ENCODE results near the gene TOMM7. TPM values are rescaled to one million over a fixed set of nuclear protein-coding genes. Genes with fewer than 3 reads are reported as not detected.

Gene TOMM7
- total RNA-seq, 2 experiments from 2014 or later, result 189 to 195 TPM

DNA sequence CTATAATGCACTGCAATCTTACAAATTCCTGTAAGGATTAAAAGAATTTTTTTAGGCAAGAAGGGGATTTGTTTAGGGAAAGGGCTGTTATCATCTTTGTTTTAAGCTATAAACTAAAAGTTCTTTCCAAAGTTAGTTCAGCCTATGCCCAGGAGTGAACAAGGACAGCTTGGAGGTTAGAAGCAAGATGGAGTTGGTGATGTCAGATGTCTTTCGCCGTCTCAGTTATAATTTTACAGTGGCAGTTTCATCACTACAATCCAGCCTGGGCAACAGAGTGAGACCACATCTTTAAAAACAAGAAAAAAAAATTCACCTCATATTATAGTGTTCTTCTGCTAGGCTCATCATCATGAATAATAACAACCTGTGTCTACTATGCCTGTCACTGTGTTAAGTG lies 2.1 kb upstream of the TOMM7 start:
- no peaks in the 10 kb centered on the region for H3K9me3 ChIP-seq (ENCODE audit: low read length)
- H3K4me2 ChIP-seq (ENCODE audit: low read length), result no peak overlapping the region
- CTCF ChIA-PET (ENCODE audit: unreplicated experiment), result no interaction called here
- TF ChIP-seq, protein P1, sequence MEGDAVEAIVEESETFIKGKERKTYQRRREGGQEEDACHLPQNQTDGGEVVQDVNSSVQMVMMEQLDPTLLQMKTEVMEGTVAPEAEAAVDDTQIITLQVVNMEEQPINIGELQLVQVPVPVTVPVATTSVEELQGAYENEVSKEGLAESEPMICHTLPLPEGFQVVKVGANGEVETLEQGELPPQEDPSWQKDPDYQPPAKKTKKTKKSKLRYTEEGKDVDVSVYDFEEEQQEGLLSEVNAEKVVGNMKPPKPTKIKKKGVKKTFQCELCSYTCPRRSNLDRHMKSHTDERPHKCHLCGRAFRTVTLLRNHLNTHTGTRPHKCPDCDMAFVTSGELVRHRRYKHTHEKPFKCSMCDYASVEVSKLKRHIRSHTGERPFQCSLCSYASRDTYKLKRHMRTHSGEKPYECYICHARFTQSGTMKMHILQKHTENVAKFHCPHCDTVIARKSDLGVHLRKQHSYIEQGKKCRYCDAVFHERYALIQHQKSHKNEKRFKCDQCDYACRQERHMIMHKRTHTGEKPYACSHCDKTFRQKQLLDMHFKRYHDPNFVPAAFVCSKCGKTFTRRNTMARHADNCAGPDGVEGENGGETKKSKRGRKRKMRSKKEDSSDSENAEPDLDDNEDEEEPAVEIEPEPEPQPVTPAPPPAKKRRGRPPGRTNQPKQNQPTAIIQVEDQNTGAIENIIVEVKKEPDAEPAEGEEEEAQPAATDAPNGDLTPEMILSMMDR (conservative IDR thresholded peaks at IDR 0.05; ENCODE audit: low read length), result no peak
- TF ChIP-seq EZH2phosphoT487 (IDR thresholded peaks at IDR 0.05; ENCODE audit: borderline replicate concordance, low read depth, low read length), result no peak
- DNase-seq (ENCODE audit: low spot score), result no peak
- intact Hi-C loops (cut with micrococcal nuclease; ENCODE audit: unreplicated experiment), result no loop called here
- H3K79me2 ChIP-seq (ENCODE audit: insufficient read depth, low read depth, low read length), result peaks cover 27% of the 10 kb centered on the region
- no peak overlapping the region for H3K27ac ChIP-seq (ENCODE audit: low read depth, low read length, poor library complexity, severe bottlenecking)
- POLR2A ChIA-PET, result interaction anchor here (0.7 to 3.5 kb wide), 9 partner anchors 9 to 281 kb away, joined by 3 to 10 read pairs (median 3); partner anchors contain the start of gene KLHL7
- BruUV-seq (replicated peaks), result no TSS peak
- H3K4me3 ChIP-seq (ENCODE audit: low read depth, low read length, poor library complexity, severe bottlenecking), result no peak overlapping the region
- no peaks in the 10 kb centered on the region for H4K20me1 ChIP-seq (ENCODE audit: insufficient read depth, low read length)
- H3K4me1 ChIP-seq (ENCODE audit: insufficient read depth, low read length, poor library complexity, severe bottlenecking), result peaks cover 29% of the 10 kb centered on the region
- no peak overlapping the region for H2AFZ ChIP-seq (ENCODE audit: low read length)
- H3K36me3 ChIP-seq (ENCODE audit: insufficient read depth, low read length), result no peaks in the 10 kb centered on the region; the same call in 1 of the 2 replicates
- no peaks in the 10 kb centered on the region for H3K9me2 ChIP-seq (ENCODE audit: insufficient read depth, low read length)

DNA sequence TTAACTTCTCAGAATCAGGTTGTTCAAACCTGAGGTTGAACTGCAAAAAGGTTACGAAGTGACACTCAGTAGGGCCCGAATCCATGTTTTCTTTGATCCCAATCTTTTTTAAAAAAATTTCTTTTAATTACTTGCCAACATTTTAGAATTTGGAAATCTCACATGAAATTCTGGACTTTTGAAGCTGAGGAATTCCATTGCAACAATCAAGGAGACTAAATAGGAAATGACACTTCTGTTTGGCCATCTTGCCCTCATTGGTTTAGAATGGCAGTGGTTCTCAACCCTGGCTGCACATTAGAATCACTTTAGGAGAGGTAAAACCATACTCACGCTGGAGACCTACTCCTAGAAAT lies 471 bp upstream of the TOMM7 start:
- no peaks in the 10 kb centered on the region for H3K9me2 ChIP-seq (ENCODE audit: insufficient read depth, low read length)
- H3K4me3 ChIP-seq (ENCODE audit: low read depth, low read length, poor library complexity, severe bottlenecking), result peak overlapping the region; percentile 77
- BruUV-seq (replicated peaks), result TSS peak; percentile 99
- H3K4me2 ChIP-seq (ENCODE audit: low read length), result peak overlapping the region; percentile 87
- peaks cover 30% of the 10 kb centered on the region for H3K79me2 ChIP-seq (ENCODE audit: insufficient read depth, low read depth, low read length)
- intact Hi-C loops (cut with micrococcal nuclease; ENCODE audit: unreplicated experiment), result loop anchor here (2.0 kb wide), 1 partner anchor 192 kb away; the partner anchor contains the start of gene HYCC1
- H2AFZ ChIP-seq (ENCODE audit: low read length), result peak overlapping the region; percentile 93
- ChIA-PET POLR2A (interaction anchor here (0.5 to 3.5 kb wide), 5 partner anchors 24 to 283 kb away, joined by 3 to 10 read pairs (median 5); partner anchors contain the start of gene KLHL7), CTCF (ENCODE audit: unreplicated experiment) (interaction anchor here (1.4 kb wide), 1 partner anchor 231 kb away, joined by 3 read pairs; no protein-coding TSS in a partner anchor)
- H3K9me3 ChIP-seq (ENCODE audit: low read length), result no peaks in the 10 kb centered on the region
- peak overlapping the region; percentile 39 for H3K27ac ChIP-seq (ENCODE audit: low read depth, low read length, poor library complexity, severe bottlenecking)
- peaks cover 4% of the 10 kb centered on the region; the same call in 1 of the 2 replicates for H3K36me3 ChIP-seq (ENCODE audit: insufficient read depth, low read length)
- peaks cover 29% of the 10 kb centered on the region for H3K4me1 ChIP-seq (ENCODE audit: insufficient read depth, low read length, poor library complexity, severe bottlenecking)
- DNase-seq (ENCODE audit: low spot score), result peak; percentile 20
- no peak for TF ChIP-seq EZH2phosphoT487 (IDR thresholded peaks at IDR 0.05; ENCODE audit: borderline replicate concordance, low read depth, low read length)
- TF ChIP-seq, protein P1 (conservative IDR thresholded peaks at IDR 0.05; ENCODE audit: low read length), result no peak; the same call in 1 of the 2 replicates
- H4K20me1 ChIP-seq (ENCODE audit: insufficient read depth, low read length), result no peaks in the 10 kb centered on the region
